GM21737 (cell line): Measurements from ENCODE around the gene MARCHF3.
A peak's percentile ranks its signal among the peaks of the same experiment; 100 is the strongest.

Experiments used
- ATAC-seq: cut with Tn5 transposase; IDR thresholded peaks from one replicate; pipeline ENCODE4 v1.9.1; 2021; ENCODE audit warnings: mild to moderate bottlenecking, moderate library complexity; ENCODE audit not compliant: unreplicated experiment

MARCHF3 gene

GRCh38 chr5:126884269-126884819 is 146.0 kb downstream of the MARCHF3 start:
- no peak for ATAC-seq

- ATAC-seq: no peak
Measured at GRCh38 chr5:126883564-126884245, 146.7 kb downstream of the MARCHF3 start.

GRCh38 chr5:126881821-126882600 is 148.3 kb downstream of the MARCHF3 start:
- ATAC-seq: no peak

GRCh38 chr5:126878634-126879033 is 151.7 kb downstream of the MARCHF3 start:
- ATAC-seq: no peak

GRCh38 chr5:126878085-126878484 is 152.3 kb downstream of the MARCHF3 start:
- no peak for ATAC-seq

- ATAC-seq: no peak
Measured at GRCh38 chr5:126877602-126878001, 152.8 kb downstream of the MARCHF3 start.

GRCh38 chr5:126875303-126875785 is 155.0 kb downstream of the MARCHF3 start:
- no peak for ATAC-seq

GRCh38 chr5:126872561-126873354 is 157.6 kb downstream of the MARCHF3 start:
- no peak for ATAC-seq

GRCh38 chr5:126871441-126871840 is 158.9 kb downstream of the MARCHF3 start:
- no peak for ATAC-seq

- ATAC-seq: peak; percentile 88
Measured at GRCh38 chr5:126869005-126869451, 161.3 kb downstream of the MARCHF3 start.

GRCh38 chr5:126868338-126869004 is 161.9 kb downstream of the MARCHF3 start:
- ATAC-seq: no peak

GRCh38 chr5:126866851-126867636 is 163.3 kb downstream of the MARCHF3 start:
- no peak for ATAC-seq

GRCh38 chr5:126865299-126865698 is 165.1 kb downstream of the MARCHF3 start:
- no peak for ATAC-seq

GRCh38 chr5:126864042-126864688 is 166.2 kb downstream of the MARCHF3 start:
- no peak for ATAC-seq

GRCh38 chr5:126863402-126863801 is 167.0 kb downstream of the MARCHF3 start:
- ATAC-seq: no peak

GRCh38 chr5:126858441-126858840 is 171.9 kb downstream of the MARCHF3 start:
- no peak for ATAC-seq

GRCh38 chr5:126857472-126858410 is 172.6 kb downstream of the MARCHF3 start:
- no peak for ATAC-seq

- ATAC-seq: no peak
Measured at GRCh38 chr5:126855266-126855665, 175.1 kb downstream of the MARCHF3 start.
